Measurements from ENCODE around the gene DPF3.

The DPF3 gene

DNA sequence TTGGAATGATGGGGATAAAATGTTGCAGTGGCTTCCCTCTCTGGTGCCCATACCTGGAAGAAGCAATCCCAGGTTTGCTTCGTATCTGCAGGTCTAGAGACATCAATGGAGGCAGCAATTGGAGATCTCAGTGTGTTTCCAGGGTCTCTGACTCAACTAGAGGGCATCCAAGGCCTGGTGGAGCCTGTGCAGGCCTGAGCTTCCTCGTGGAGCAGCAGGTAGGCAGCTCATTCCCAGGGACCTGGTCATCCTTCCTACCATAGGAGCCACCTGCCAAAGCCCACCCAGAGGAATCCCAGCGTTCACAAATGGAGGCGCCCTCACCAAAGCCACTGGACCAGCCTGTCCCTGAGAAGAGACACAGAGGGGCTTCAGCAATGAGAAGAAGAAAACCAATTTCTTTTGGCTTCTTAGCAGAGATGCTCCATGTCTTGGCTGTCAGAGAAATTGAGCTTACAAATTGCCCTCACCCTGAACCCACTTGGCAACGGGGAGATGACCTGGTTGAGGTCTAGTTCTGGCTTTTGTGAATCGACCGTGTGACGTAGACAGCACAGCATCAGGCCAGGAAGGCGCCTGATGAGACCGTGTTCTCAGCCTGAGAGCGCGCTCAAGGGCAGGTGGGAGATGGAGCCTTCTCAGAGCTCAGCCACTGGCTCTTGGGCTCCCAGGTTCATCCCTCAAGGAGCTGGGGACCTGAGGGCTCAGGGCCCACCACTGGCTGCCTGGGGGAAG, 283.6 kb downstream of the DPF3 start:
- no peak for DNase-seq

DNA sequence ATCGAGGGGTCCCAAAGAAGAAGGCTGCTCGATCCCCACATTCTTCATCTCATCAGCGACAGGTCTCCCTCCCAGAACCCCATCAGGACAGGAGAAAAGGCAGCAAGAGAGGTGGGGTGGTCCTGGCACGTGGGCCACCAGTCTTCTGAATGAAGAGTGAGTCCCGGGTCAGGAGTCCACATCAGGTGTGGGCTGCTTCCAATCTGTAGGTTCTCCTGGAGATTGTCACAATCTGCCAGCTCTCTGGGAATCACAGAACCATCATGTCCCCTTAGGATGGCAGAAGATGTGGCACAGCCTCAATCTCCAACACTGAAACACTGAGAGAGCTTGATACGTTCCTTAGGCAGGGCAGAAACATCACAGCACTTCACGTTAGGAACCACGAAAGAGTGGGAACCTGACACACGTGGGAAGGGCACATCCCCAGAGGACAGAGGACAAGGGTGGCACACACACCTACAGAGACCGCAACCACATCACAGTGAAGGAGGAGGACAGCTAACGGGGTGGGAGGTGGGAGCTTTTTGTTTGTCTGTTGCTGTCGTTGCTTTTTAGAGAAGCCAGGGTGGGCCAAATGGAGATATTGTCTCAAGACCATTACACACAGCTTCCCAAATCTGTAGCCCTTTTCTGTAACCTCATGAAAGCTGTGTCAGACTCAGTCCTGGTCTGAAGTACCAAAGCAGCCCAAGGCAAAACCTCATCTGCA, 284.5 kb downstream of the DPF3 start:
- DNase-seq: no peak

DNA sequence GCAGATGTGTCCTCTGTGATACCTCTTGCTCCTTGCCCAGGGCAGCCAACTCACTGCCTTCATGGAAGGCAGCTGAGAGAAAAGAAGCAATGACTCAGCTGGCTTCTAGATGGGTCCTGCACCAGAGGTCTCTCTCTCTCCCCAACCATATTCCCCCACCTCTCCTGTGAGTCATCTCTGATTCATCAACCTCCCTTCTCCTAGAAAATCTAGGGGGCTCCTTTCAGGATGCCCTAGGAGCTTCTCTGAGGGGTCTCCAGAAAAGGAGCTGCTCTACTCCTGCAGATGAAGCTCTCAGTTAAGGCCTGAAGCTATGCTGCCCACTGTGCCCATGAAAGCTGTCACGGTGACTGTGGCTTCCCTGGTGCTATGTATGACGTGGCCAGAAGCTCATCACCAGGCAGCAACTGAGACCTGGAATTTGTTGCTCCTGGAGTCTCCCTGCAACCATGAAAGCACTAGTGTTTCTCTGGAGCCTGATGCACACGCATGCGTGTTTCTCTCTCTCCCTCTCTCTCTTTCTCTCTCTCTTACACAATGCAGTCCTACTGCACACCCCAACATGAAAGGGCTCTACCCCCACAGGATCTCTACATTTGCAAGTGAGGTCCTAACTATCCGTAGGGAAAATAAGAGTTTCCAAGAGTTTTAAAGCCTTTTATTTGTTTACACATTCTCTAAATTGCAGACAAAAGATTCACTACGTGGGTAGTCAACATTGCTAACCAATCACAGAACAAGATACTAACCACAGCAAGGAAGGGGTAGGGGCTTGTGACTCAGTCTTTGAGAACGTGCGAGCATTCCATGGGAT, 285.3 kb downstream of the DPF3 start:
- no peak for DNase-seq

DNA sequence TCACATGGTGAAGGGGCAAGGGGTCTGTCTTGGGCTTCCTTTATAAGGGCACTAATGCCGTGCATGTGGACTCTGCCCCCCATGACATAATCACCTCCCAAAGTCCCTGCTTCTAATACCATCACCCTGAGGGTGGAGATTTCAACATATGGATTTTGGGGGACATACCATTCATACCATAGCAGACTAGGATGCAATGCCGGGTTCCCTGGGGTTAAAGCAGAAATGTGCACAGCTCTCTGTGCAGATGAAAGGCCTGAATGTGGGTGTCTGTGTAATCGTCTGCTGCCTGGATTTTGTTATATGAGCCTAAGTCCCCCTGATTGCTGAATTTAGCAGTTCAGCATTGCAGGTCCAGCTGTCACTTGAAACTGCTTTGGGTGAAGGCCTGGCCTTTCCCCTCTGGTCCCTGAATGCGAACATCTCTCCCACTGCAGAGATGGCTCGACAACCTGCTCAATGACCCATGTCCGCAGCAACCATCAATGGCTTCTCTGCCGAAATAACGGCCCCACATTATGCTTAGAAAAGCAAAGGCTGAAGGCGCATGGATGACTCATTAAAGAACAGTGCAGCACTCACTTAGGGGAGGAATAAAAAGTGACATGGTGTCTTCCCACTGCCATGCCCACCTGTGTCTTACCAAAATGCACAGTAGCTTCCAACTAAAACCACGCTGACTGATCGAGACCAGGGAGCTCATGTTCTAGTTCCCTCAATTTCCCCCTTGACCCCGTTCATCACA, 286.3 kb downstream of the DPF3 start:
- DNase-seq: no peak

DNA sequence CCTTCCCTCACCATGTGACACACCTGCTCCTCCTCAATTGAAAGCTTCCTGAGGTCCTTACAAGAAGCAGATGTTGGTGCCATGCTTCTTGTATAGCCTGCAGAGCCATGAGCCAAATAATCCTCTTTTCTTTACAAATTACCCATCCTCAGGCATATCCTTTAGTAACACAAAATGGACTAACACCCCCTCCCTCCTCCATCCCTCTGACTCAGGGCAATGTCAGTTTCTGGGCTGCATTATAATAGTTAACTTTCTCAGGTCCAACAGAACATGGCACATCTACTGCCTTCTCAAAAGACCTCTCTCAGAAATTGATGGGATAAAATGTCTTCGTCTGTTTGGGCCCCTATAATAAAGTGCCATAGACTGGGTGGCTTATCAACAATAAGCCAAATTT, 287.0 kb downstream of the DPF3 start:
- DNase-seq: no peak

DNA sequence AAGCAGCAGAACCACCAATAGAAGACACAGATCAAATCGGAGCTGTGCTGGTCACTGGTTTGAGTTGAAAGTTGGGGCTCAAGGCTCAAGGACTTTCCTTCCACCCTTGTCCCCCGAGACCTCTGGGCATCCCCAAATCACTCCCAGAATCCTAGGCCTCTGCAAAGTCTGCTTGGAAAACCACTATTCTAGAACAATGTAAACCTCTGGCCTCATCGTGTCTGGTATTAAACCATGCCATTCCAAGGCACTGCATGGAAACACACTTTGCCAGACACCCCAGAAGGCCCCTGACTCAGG, 288.0 kb downstream of the DPF3 start:
- no peak for DNase-seq

DNA sequence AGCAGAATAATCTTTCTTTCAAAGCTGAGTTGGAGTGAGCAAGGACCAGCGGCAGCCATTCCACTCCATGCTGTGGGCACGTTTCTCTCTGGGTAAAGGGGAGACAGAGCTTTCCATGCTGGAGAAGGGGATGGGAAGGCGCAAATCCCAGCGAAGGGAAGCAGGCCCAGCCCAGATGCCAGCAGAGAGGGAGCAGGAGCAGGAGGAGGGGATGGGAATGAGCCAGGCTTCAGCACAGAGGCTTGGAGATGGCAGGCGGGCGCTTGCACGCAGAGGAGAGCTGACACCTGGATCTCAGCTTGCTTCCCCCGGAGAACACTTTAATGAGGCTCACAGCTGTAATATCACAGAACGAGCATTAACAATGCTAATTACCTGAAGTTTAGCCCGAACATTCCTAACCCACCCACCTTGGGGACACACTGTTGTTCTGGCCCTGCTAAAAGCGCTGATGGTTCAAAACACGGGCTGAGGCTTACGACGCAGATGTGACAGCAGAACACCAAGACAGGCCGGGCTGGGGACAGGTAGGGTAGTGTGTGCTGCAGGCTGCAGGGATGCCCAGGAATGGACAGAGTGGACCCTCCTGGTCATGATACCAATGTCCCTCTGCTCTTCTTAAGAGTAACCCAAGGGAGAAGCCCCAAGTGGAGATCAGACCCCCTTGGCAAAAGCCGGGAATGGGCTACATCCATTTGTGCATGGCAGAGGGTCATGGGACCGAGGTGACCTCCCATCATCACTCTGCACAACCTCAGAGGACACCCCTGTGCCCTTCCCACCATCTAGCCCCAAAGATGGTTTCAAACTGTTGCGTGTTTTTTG, 288.6 kb downstream of the DPF3 start:
- no peak for DNase-seq

DNA sequence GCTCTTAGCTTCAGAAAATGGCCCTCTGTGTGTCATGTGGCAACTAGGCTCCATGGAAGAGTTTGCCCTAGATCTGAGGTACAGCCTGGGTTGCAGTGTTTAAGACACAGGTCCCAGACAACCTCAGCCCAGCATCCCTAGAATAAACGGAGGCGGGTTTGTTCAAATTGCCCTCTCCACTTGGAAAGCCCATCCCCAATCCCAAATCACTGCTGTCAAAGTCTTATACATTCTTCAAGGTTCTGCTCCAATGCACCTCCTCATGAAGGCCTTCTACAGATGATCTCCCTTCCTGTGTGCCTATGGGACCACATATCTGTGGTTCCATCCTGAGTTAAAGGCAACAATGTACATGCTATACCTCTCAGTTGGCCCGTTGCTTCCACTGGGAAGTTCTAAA, 289.8 kb downstream of the DPF3 start:
- DNase-seq: no peak

DNA sequence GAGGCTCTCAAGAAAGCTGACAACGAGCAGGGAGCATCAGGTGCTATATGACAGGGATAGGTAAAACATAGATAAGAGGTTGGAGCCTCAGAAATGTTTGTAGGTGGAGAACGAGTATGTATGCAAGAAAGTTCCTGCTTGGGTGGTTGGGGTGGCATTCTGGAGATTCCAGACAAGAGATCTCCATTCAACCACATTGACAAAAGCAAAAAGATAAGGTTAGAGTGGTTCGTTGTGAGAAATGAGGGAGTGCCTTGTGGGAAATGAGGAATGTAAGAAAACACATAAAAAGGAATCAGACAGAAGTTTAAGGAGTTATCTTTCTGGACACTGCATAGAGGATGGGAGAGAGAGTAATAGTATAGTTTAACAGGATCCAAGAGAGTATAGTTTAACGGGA, 290.3 kb downstream of the DPF3 start:
- no peak for DNase-seq

DNA sequence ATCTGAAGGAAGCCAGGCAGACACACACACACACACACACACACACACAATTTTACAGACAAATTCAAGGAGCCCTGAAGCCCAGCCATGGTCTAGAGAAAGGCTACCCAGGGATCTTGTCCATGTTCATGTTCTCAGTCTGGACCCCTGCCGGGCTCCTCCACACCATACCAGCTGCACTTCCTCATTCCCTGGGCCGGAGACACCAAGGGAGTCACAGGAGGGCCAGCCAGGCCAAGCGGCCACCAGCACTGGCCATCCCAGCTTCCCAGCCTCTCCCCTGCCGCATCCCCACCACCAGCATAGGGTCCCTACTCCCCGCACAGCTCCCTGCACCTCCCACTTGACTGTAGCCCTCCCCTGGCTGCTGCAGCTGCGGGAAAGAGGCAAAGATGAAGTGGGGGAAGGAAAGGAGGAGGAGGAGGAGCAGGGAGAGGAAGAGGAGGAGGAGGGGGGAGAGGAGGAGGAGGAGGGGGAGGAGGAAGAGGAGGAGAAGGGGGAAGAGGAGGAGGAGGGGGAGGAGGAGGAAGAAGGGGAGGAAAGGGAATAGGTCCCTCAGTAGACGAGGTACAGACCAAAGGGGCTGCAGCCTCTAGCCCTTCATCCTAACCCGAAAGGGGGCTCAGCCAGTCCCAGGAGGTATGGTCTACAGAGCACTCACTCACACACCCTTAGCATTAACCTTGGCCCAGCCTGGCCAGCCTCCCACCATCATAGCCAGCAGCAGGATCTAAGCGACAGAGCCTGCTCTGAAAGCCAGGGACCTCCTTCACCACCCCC, 293.2 kb downstream of the DPF3 start:
- no peak for DNase-seq

DNA sequence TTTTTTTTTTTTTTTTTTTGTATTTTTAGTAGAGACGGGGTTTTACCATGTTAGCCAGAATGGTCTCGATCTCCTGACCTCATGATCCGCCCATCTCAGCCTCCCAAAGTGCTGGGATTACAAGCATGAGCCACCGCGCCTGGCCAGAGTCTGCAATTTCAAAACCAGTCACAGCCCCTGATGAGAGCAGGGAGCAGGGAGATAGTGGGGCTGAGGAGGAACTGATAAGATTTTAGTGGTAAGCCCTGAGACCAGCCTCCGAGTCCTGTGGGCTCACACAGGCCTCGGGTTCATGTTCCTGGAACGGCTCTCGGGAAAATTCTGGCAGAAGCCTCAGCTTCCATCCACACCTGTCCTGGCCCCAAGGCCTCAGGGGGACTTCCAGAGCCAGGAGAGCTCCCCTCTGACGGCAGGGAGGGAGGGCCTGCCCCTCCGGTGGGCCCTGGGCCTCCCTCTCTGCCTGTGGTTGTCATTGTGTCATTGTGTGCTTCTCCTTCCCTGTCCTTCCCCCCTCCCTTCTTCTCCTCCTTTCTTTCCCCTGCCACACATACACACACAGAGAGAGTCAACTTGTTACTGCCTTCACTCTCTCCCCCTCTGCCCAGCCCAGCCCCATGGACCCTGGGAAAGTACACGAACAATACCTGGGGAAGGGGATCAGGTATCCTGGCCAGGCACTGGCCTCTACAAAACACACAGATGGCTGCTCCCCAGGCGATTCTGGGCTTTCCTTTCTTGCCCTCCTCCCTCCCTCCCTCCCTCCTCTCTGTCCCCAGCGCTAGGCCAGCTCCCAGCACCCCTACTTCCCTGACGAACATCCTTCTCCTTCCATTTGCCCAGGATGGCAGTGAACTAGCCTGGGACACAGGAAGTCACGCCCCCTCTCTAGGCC, 294.1 kb downstream of the DPF3 start:
- DNase-seq: no peak

DNA sequence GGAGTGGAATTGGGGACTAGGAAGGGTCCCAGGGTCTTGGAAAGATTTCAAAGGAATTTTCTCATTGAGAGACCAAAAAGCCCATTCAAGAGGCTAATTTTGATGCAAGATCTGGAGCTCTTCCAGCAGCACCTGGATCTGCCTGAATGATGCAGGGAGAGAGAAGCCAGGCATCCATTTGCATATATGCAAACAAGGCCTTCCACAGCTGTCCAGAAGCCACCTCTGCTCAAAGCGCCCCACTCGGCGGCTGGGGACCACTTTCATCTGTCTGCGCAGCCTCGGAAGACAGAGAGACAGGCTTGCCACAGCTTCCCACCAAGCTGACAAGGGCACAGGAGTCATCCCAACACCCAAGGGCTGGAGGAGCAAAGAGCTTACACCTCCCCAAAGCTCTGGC, 295.6 kb downstream of the DPF3 start:
- no peak for DNase-seq

DNA sequence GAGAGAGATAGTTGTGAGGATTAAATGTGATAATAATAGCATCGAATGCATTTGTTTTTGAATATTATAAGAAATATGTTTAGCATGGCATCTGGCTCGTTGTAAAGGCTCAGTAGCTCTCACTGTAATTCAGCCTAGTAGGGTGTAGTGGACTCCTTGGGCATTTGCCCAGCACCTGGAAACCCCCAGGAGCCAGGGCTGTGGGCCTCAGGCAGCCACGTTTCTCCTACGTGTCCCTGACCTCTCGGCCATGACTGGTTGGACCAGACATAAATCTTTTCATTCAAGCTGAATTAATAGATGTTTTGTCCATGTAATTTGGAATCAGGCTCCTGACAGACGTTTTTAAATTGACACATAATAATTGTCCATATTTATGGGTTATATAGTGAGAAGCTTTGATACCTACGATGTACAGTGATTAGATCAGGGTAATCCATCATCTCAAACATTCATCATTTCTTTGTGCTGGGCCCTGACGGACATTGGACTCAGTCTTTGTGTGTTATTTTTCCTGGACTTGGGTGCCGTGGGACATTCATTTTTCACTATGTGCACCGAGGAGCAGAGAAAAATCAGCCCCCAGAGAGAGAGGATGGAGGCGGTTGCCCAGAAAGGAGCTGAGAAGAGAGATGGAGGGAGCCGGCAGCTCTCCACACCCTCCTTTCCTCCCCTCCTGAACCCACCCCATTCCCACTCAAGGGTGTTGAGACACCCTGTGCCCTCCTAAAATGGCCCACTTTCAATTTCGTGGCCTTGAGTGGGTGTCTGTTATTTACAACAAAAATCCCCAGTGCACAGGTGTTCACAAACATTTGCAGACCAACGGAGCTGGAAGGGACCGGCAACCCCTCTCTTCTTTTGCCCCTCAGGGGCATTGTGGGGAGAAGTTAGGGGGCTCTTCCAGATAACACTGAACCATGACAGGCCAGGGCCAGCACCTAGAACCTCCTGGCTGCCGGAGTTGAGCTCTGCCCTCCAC, 296.4 kb downstream of the DPF3 start:
- DNase-seq: no peak

DNA sequence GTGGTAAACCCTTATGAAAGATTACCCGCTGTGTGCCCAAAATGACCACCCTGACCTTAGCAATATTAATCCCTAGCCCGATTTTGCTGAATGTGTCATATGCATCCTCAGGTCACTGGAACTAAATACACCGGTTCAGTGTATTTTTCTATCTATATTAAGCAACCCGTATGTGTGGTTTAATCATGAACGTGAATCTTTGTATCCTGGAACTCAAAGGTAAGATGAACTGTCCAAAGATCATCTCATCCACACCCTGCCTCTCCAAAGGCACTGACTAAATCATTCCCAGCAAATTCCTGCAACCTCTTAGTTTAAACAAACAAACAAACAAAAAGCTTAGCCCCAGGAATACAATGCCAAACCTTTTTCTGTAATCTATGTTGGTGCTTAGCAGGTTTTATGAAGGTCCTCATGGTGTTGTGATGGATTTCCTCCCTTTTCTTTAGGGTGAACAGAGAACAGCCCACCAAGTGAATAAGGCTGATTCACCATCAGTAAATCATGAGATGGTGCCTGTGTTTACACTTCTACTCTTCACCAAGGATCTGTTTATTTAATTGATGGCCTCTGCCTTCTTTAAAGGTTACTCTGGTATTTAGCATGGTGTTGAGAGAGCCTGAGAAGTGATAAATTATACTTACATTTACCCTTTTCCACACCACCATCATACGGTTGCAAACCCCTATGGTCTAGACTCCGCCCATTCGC, 298.6 kb downstream of the DPF3 start:
- no peak for DNase-seq

DNA sequence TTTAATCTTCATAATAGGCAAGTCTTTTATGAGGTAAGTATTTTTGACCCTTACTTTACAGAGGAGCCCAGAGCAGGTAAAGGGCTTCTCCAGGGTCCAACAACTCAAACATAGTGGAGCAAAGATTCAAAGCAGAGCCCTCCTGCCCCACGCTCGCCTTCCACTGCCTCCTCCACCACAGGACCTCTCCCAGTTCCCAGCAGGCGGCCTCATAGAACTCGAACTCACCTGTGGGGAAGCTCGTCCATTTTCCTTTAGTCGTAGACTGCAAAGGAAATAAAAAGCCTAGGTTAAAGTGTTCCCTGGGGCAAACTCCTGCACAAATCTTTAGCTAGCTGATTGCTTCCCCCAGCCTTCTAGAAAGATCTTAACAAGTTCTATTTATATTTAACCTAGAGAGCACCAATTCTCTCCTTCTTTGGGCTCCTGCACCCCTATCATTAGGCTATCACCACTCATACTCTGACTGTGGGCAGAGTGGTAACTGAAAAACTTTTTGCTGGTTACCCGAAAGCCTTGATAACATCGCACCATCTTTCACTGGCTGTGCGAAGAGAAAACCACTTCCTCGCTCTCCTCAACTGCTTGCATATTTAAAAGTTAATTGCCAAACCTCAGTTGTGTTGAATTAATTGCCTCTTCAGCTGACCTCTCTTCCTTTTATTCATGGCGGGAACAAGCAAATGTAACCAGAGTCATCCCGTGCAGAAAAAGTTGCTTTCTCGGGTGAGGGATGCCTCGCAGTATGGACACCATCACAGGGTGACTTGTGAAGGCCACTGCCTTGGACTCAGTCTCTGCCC, 299.6 kb downstream of the DPF3 start:
- no peak for DNase-seq

DNA sequence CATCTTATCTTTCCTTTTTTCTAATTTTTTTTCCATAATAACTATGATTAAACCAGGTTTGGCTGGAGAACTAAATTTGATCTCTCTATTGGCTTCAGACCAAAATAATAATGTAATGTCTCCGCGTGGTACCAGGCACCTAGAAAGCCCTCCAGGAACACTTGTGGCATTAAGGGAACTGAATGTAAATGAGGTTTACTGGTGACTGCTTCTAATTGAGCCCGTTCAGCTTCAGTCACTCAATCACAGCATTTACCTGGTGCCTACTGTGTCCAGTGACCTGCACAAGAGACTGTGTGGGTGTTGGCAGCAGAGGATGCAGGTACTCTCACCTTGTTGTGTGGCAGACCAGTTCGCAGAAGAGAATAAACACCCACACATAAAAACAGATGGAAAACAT, 302.5 kb downstream of the DPF3 start:
- DNase-seq: no peak

DNA sequence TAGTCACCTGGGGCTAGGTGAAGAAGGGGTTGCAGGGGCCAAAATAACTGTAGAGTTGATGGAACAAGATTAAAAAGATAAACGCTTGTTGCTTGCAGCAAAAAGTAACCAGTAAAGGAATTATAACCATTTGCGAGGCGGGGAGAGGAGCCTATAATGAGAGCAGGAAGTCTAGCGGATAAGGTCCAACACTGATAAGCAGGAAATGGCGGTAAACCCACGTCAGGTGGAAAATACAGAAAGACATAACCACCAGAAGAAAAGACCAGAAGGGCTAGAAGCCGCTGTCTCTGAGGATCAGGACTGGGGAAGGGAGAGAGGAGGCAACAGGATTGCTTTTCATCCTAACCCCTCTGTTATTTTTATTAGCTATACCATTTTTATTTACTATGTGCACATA, 303.3 kb downstream of the DPF3 start:
- no peak for DNase-seq

DNA sequence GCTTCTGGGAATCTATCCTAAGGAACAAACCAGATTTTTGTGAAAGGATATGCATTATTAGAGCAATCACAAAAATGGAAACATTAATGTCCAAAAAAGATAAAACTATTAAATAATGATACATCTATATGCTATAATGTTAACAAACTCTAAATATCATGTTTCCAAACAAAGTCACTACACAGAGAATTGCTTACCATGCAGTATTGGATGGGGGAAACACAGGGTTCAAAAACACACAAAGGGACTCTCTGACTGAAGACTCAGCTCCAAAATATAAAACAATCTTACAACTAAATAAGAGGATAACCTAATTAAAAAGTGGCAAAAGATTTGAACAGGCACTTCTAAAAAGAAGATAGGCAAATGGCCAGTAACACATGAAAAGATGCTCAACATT, 304.2 kb downstream of the DPF3 start:
- no peak for DNase-seq

Data from SIG-M5 (cell line).